H1 (cell line): ENCODE results near the gene NHLH1. TPM values are rescaled to one million over a fixed set of nuclear protein-coding genes. Genes with fewer than 3 reads are reported as not detected.

ENCODE experiments used
- CTCF ChIA-PET: fragments of 300-600 bp; sonication (Branson Sonifier 250); formaldehyde crosslinking; loops from one replicate; lab custom pipeline; 2021; ENCODE audit not compliant: partially characterized antibody; lab: Charles Lee
- POLR2A ChIA-PET: fragments of 300-600 bp; sonication (Branson Sonifier 250); formaldehyde crosslinking; loops from one replicate; lab custom pipeline; 2021; ENCODE audit warnings: inconsistent platforms; ENCODE audit not compliant: partially characterized antibody; lab: Charles Lee
- DNase-seq, 2 experiments: peaks; one replicate each; pipeline versions ENCODE4 v3.0.0 to v3.0.0-alpha.2; 2010 to 2022; ENCODE audit warnings: low spot score in 2 of 2, low read depth in 1 of 2, mixed read lengths in 1 of 2
- FAIRE-seq: peaks from 2 replicates; lab custom pipeline; 2011; peaks lifted over from hg19 to GRCh38; lab: Jason Lieb, UNC
- H2AFZ ChIP-seq: 2 replicates; pipeline ENCODE4 v1.8.1; 2012; ENCODE audit warnings: low read length, inconsistent platforms
- H2AK5ac ChIP-seq: 2 replicates; pipeline ENCODE4 v1.6.1; 2013; ENCODE audit warnings: low read depth, low read length
- H2BK120ac ChIP-seq: replicated peaks from 2 replicates; pipeline ENCODE3; 2013; ENCODE audit warnings: low read depth, low read length, inconsistent platforms
- H2BK12ac ChIP-seq: 2 replicates; pipeline ENCODE4 v1.6.1; 2013; ENCODE audit warnings: low read depth, low read length
- H2BK15ac ChIP-seq: 2 replicates; pipeline ENCODE4 v1.6.1; 2013; ENCODE audit warnings: low read length
- H2BK20ac ChIP-seq: 2 replicates; pipeline ENCODE4 v1.6.1; 2013; ENCODE audit warnings: low read length
- H2BK5ac ChIP-seq: 2 replicates; pipeline ENCODE4 v1.6.1; 2013; ENCODE audit warnings: low read depth, low read length
- H3K14ac ChIP-seq: 2 replicates; pipeline ENCODE4 v1.6.1; 2013; ENCODE audit warnings: inconsistent platforms; ENCODE audit not compliant: insufficient read length
- H3K18ac ChIP-seq: 2 replicates; pipeline ENCODE4 v1.6.1; 2013; ENCODE audit warnings: low read length; ENCODE audit errors: extremely low read depth
- H3K23ac ChIP-seq: 2 replicates; pipeline ENCODE4 v1.6.1; 2013; ENCODE audit warnings: inconsistent platforms; ENCODE audit not compliant: insufficient read length
- H3K23me2 ChIP-seq: 2 replicates; pipeline ENCODE4 v1.6.1; 2013; ENCODE audit warnings: low read depth, low read length
- H3K27ac ChIP-seq: 2 replicates; pipeline ENCODE4 v1.6.1; 2011; ENCODE audit warnings: low read depth, low read length, inconsistent platforms
- H3K27me3 ChIP-seq, 4 experiments: replicated peaks in 1 of 4; 1 replicate in 1 of 4; 2 replicates in 3 of 4; pipeline versions ENCODE4 v1.6.1 to v1.8.1; 2011 to 2013; ENCODE audit warnings: low read length in 3 of 4, mild to moderate bottlenecking in 3 of 4, inconsistent platforms in 2 of 4, mixed read lengths in 2 of 4, moderate library complexity in 1 of 4; ENCODE audit not compliant: control insufficient read depth in 3 of 4, insufficient read depth in 3 of 4; ENCODE audit errors: extremely low read depth in 1 of 4
- H3K36me3 ChIP-seq, 4 experiments: 2 replicates each; pipeline versions ENCODE4 v1.6.1 to v1.8.1; 2011 to 2013; ENCODE audit warnings: mild to moderate bottlenecking in 4 of 4, low read length in 3 of 4, moderate library complexity in 2 of 4, control low read depth in 1 of 4, inconsistent platforms in 1 of 4; ENCODE audit not compliant: insufficient read depth in 4 of 4, control insufficient read depth in 2 of 4
- H3K4ac ChIP-seq: replicated peaks from 2 replicates; pipeline ENCODE3; 2013; ENCODE audit warnings: low read length, low read depth, mixed read lengths, inconsistent platforms; ENCODE audit not compliant: insufficient read length
- H3K4me1 ChIP-seq, 4 experiments: replicated peaks in 1 of 4; 1 replicate in 1 of 4; 2 replicates in 3 of 4; pipeline versions ENCODE4 v1.6.1 to v1.8.1; 2011 to 2013; ENCODE audit warnings: low read length in 3 of 4, inconsistent platforms in 2 of 4, mixed read lengths in 1 of 4; ENCODE audit not compliant: insufficient read depth in 4 of 4, control insufficient read depth in 3 of 4
- H3K4me2 ChIP-seq, 2 experiments: 2 replicates each; pipeline versions ENCODE4 v1.6.1 to v1.8.1; 2011 to 2013; ENCODE audit warnings: low read depth in 2 of 2, low read length in 2 of 2, control low read depth in 1 of 2, inconsistent platforms in 1 of 2, mild to moderate bottlenecking in 1 of 2; ENCODE audit not compliant: insufficient read depth in 1 of 2
- H3K4me3 ChIP-seq, 4 experiments: fragments of 200-600, 300-600 bp in 1 of 4; sonication (generic), shearing (Covaris generic), sonication (Bioruptor Twin) in 1 of 4; 2 replicates each; pipeline versions ENCODE4 v1.5.1 to v1.8.1; 2011 to 2016; ENCODE audit warnings: low read length in 4 of 4, low read depth in 3 of 4, control low read depth in 2 of 4, inconsistent platforms in 2 of 4, mild to moderate bottlenecking in 2 of 4, mixed read lengths in 1 of 4, moderate library complexity in 1 of 4; ENCODE audit not compliant: insufficient read depth in 2 of 4; ENCODE audit errors: extremely low read depth in 1 of 4
- H3K56ac ChIP-seq: replicated peaks from 2 replicates; pipeline ENCODE3; 2013; ENCODE audit warnings: low read depth, mild to moderate bottlenecking, mixed read lengths, low read length, inconsistent platforms; ENCODE audit not compliant: insufficient read length
- H3K79me1 ChIP-seq: 2 replicates; pipeline ENCODE4 v1.6.1; 2013; ENCODE audit warnings: low read depth, low read length, control low read depth
- H3K79me2 ChIP-seq, 2 experiments: 2 replicates each; pipeline versions ENCODE4 v1.6.1 to v1.8.1; 2012 to 2013; ENCODE audit warnings: low read length in 2 of 2, mild to moderate bottlenecking in 2 of 2, inconsistent platforms in 1 of 2; ENCODE audit not compliant: insufficient read depth in 2 of 2, control insufficient read depth in 1 of 2
- H3K9ac ChIP-seq, 4 experiments: replicated peaks in 1 of 4; 1 replicate in 1 of 4; 2 replicates in 3 of 4; pipeline versions ENCODE4 v1.6.1 to v1.8.1; 2011 to 2013; ENCODE audit warnings: low read depth in 3 of 4, low read length in 3 of 4, control low read depth in 2 of 4, mild to moderate bottlenecking in 2 of 4, moderate library complexity in 2 of 4, inconsistent platforms in 1 of 4; ENCODE audit errors: extremely low read depth in 1 of 4
- H3K9me3 ChIP-seq, 2 experiments: 2 replicates each; pipeline versions ENCODE4 v1.6.1 to v1.8.1; 2012 to 2013; ENCODE audit warnings: mild to moderate bottlenecking in 2 of 2, moderate library complexity in 2 of 2, control low read depth in 1 of 2, inconsistent platforms in 1 of 2, low read depth in 1 of 2, low read length in 1 of 2, mixed read lengths in 1 of 2; ENCODE audit not compliant: insufficient read depth in 2 of 2
- H4K20me1 ChIP-seq, 2 experiments: replicated peaks in 1 of 2; 2 replicates each; pipeline versions ENCODE3 to v1.8.1; 2011 to 2013; ENCODE audit warnings: inconsistent platforms in 2 of 2, low read length in 2 of 2, mild to moderate bottlenecking in 1 of 2; ENCODE audit not compliant: insufficient read depth in 2 of 2, control insufficient read depth in 1 of 2
- H4K5ac ChIP-seq: 2 replicates; pipeline ENCODE4 v1.6.1; 2013; ENCODE audit warnings: low read length, low read depth, mixed read lengths, inconsistent platforms; ENCODE audit not compliant: insufficient read length
- H4K8ac ChIP-seq: 2 replicates; pipeline ENCODE4 v1.8.0; 2013; ENCODE audit warnings: mild to moderate bottlenecking, moderate library complexity, low read length, inconsistent platforms; ENCODE audit not compliant: insufficient read depth; ENCODE audit errors: extremely low read depth
- H4K91ac ChIP-seq: replicated peaks from 2 replicates; pipeline ENCODE3; 2013; ENCODE audit warnings: low read length, mixed read lengths, inconsistent platforms; ENCODE audit not compliant: insufficient read length
- CHD2 ChIP-seq: IDR thresholded peaks from 2 replicates; pipeline ENCODE4 v1.6.1; 2012; ENCODE audit warnings: low read length, improper control_type of control experiment
- CREB1 ChIP-seq: IDR thresholded peaks from 2 replicates; pipeline ENCODE4 v1.6.1; 2012; ENCODE audit warnings: inconsistent platforms
- E2F6 ChIP-seq: IDR thresholded peaks from 2 replicates; pipeline ENCODE4 v1.6.1; 2012; ENCODE audit warnings: inconsistent platforms
- EZH2 ChIP-seq: fragments of 200-600 bp; sonication (generic); IDR thresholded peaks from 2 replicates; pipeline ENCODE4 v1.7.1; 2012; ENCODE audit warnings: low read depth, mild to moderate bottlenecking, moderate library complexity, low read length, inconsistent platforms; ENCODE audit not compliant: severe bottlenecking
- HDAC2 ChIP-seq, 2 experiments: fragments of 300-600 bp in 1 of 2; sonication (generic) in 1 of 2; IDR thresholded peaks; 2 replicates each; pipeline ENCODE4 v1.6.1; 2011 to 2012; ENCODE audit warnings: low read depth in 2 of 2, low read length in 2 of 2, mild to moderate bottlenecking in 2 of 2, moderate library complexity in 2 of 2, borderline replicate concordance in 1 of 2, inconsistent platforms in 1 of 2
- PHF8 ChIP-seq: fragments of 200-600 bp; sonication (generic); conservative IDR thresholded peaks from 2 replicates; pipeline ENCODE4 v1.7.1; 2012; ENCODE audit warnings: low read depth, mild to moderate bottlenecking, inconsistent platforms, low read length, moderate library complexity
- RBBP5 ChIP-seq: IDR thresholded peaks from 2 replicates; pipeline ENCODE4 v1.7.1; 2012; ENCODE audit warnings: low read depth, mild to moderate bottlenecking, inconsistent platforms, low read length, moderate library complexity, borderline replicate concordance
- SP1 ChIP-seq: IDR thresholded peaks from 2 replicates; pipeline ENCODE4 v1.6.1; 2011; ENCODE audit warnings: low read depth, low read length
- SP4 ChIP-seq: IDR thresholded peaks from 2 replicates; pipeline ENCODE4 v1.6.1; 2012; ENCODE audit warnings: low read length, inconsistent platforms
- SRF ChIP-seq: IDR thresholded peaks from 2 replicates; pipeline ENCODE4 v1.6.1; 2011; ENCODE audit warnings: mild to moderate bottlenecking, low read depth, low read length, moderate library complexity
- TAF7 ChIP-seq: optimal IDR thresholded peaks from 2 replicates; pipeline ENCODE3; 2011; ENCODE audit warnings: low read depth, mild to moderate bottlenecking, inconsistent platforms, low read length, moderate library complexity, borderline replicate concordance
- TCF12 ChIP-seq: IDR thresholded peaks from 2 replicates; pipeline ENCODE4 v1.6.1; 2011; ENCODE audit warnings: low read depth, mild to moderate bottlenecking, low read length
- WGBS, 2 experiments: shearing (Covaris generic) in 1 of 2; methylation state at CpG; one replicate each; pipeline versions ENCODE4 v1.1.6 to v1.1.7; 2013 to 2015; ENCODE audit warnings: low lambda C conversion rate in 2 of 2, mixed read lengths in 2 of 2, inconsistent platforms in 1 of 2, low coverage in 1 of 2, missing lambda C conversion rate in 1 of 2; ENCODE audit not compliant: insufficient replicate concordance in 2 of 2, insufficient coverage in 1 of 2, insufficient read length in 1 of 2; ENCODE audit errors: extremely low coverage in 1 of 2, missing lambda C conversion rate in 1 of 2; 5-methylcytosine and 5-hydroxymethylcytosine counted together
- polyA plus RNA-seq, 7 experiments: library from polyadenylated mRNA; depleted of rRNA in 3 of 7; stranded (reverse) in 5 of 7; unstranded in 2 of 7; fragments of >200 nt in 5 of 7; fragments of 200-250 nt in 2 of 7; gene quantifications; 1 replicate in 5 of 7; 2 replicates in 1 of 7; 4 replicates in 1 of 7; pipeline versions ENCODE4 v1.2.1 to v1.2.3, GENCODE V29; 2011 to 2013; ENCODE audit warnings: missing spikeins in 2 of 7, mixed read lengths in 2 of 7
- total RNA-seq: library from RNA; stranded (reverse); fragmentation: NEBNext Ultra II Directional; extraction: Animal tissue kit (Norgen Biotek cat#: 25700); gene quantifications from 2 replicates; pipeline ENCODE4 v1.2.1, GENCODE V29; 2021

The NHLH1 gene
- total and polyA plus RNA-seq, 2 of the 8 experiments (the other 6 are each of a cell fraction or from before 2014, with no cell fraction given), result 0.39 to 0.91 TPM

DNA sequence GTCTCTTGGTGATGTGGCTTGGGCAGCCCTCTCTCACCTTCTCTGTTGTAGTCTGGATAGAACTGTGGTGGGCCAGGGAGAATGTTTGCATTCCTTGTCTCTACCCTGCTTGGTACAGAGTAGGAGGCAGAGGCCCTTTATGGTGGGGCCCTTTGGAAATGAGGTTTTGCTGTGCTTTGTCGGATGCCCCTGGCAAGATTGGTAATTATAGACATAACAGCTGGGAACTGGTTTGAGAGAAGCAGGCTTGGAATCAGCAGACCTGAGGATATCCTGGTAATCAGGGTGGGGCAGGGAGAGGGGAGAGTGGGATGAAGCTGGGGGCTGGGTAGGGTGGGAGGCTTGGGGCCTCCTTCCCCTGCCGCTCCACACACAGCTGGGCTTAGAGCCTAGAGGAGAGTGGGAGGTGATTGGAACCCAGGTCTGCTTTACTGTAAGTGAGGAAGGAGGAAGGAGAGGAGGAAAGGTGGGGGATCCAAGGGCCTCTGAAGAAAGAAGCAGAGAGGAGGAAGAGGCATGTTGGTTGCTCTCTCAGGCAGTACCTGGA, 38.5 kb downstream of the NHLH1 start:
- Histone ChIP-seq H3K79me2 (peaks cover 21 to 94% of the 10 kb centered on the region in 2 experiments), H4K8ac (no peak overlapping the region), H3K9me3 (no peaks in the 10 kb centered on the region), H2BK120ac (no peak overlapping the region), H3K4me1 (peaks cover 19 to 38% (median 28%) of the 10 kb centered on the region in 4 experiments), H3K27me3 (no peaks in the 10 kb centered on the region), H3K4me3 (no peak overlapping the region), H3K27ac (no peak overlapping the region), H3K14ac (no peak overlapping the region), H2BK20ac (no peak overlapping the region), H3K36me3 (0 out of 8 replicates have a peak, but pooled peaks cover 0 to 2% (median 0%) of the 10 kb centered on the region in 4 experiments), H3K4ac (no peak overlapping the region), H3K18ac (no peak overlapping the region), H3K23ac (no peak overlapping the region), H3K4me2 (no peak overlapping the region), H2AK5ac (no peak overlapping the region), H3K9ac (no peak overlapping the region), H3K79me1 (peaks cover 36% of the 10 kb centered on the region), H2BK5ac (0 out of 2 replicates have a peak overlapping the region, but pooled peaks have one; percentile 38), H4K91ac (no peak overlapping the region), H4K5ac (no peak overlapping the region), H3K23me2 (peaks cover 8% of the 10 kb centered on the region), H4K20me1 (peaks cover 5 to 17% of the 10 kb centered on the region in 2 experiments), H3K56ac (no peak overlapping the region), H2BK12ac (no peak overlapping the region), H2AFZ (no peak overlapping the region), H2BK15ac (0 out of 2 replicates have a peak overlapping the region, but pooled peaks have one; percentile 41)
- WGBS, 2 experiments, result 75% methylated on average over 1 of the region's 2 CpGs; no CpG with 5 or more reads in 1 of the 2 experiments
- CTCF ChIA-PET, result interaction anchor here (0.7 to 5.8 kb wide), 4 partner anchors 21 to 140 kb away, joined by 3 to 56 read pairs (median 4); no protein-coding TSS in a partner anchor
- TF ChIP-seq TCF12 (no peak), EZH2 (no peak), E2F6 (no peak), PHF8 (no peak), HDAC2 (IDR thresholded peaks at IDR 0.05; ENCODE audit: borderline replicate concordance in 1 of 2, low read depth in 2 of 2, low read length in 2 of 2) (no peak), CREB1 (no peak), TAF7 (no peak), CHD2 (no peak), SRF (no peak), SP1 (no peak), SP4 (no peak), RBBP5 (no peak)
- DNase-seq, result no peak
- POLR2A ChIA-PET, result interaction anchor here (1.5 kb wide), 1 partner anchor 26 kb away, joined by 3 read pairs; no protein-coding TSS in a partner anchor
- FAIRE-seq, result no peak
